Measurements from ENCODE around the gene MESD.

- TF ChIP-seq CTCF (IDR thresholded peaks at IDR 0.05) (no peak), POLR2A (IDR thresholded peaks at IDR 0.05) (no peak)
Observed at GRCh38 chr15:80913541-80913940, 76.1 kb downstream of the MESD start.

Measured in right lobe of liver (tissue), 4 donors.